ENCODE data around the gene UBE2F. TPM values are rescaled to one million over a fixed set of nuclear protein-coding genes. Genes with fewer than 3 reads are reported as not detected.

UBE2F gene
- total and polyA plus RNA-seq, 9 of the 15 experiments (the other 6 are each of a cell fraction or from before 2014, with no cell fraction given), result 18.1 to 88.1 (median 53.0) TPM

DNA sequence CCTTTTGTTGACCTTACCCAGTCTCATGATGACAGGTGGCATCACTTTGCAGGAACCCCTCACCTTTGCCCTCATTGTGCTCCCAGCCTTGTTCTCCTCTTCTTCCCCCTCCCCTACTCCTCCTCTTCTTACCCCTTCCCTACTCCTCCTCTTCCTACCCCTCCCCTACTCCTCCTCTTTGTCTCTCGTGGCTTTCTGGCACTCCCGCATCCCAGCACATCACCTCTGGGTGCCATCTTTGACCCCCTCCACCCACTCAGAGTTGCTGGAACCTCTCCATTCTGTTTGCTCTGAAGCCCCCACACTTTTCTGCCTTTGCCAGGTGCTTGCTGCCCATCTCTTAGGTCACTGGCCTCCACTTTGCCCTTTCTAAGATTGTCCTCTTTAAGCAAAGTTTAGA is 17.1 kb downstream of the UBE2F start:
- peak overlapping the region in 1 of 2 experiments; percentile 14; a peak in 1 of 4 replicates for H3K9ac ChIP-seq (ENCODE audit: insufficient read depth in 1 of 2, low read depth in 2 of 2, low read length in 2 of 2)
- peaks cover 85% of the 10 kb centered on the region for H3K79me2 ChIP-seq (ENCODE audit: control insufficient read depth, insufficient read depth, low read length)
- H4K20me1 ChIP-seq (replicated peaks; ENCODE audit: control insufficient read depth, insufficient read depth, low read length), result 0 out of 2 replicates have a peak, but pooled peaks cover 12% of the 10 kb centered on the region
- no peak overlapping the region for H3K27ac ChIP-seq (ENCODE audit: extremely low read depth, low read depth, low read length)
- H3K9me3 ChIP-seq (replicated peaks; ENCODE audit: control insufficient read depth, insufficient read depth, low read depth, low read length), result no peaks in the 10 kb centered on the region
- no peaks in the 10 kb centered on the region for H3K27me3 ChIP-seq (ENCODE audit: control insufficient read depth in 2 of 2, insufficient read depth in 2 of 2, low read length in 2 of 2)
- H3K4me2 ChIP-seq (ENCODE audit: insufficient read depth, low read length), result no peak overlapping the region
- intact Hi-C loops (cut with micrococcal nuclease) (no loop called here), in situ Hi-C loops (cut with MboI) (no loop called here)
- H3K9me1 ChIP-seq (ENCODE audit: control insufficient read depth, insufficient read depth, low read length), result no peaks in the 10 kb centered on the region
- H2AFZ ChIP-seq (ENCODE audit: low read depth, low read length), result no peak overlapping the region
- no peak for DNase-seq (ENCODE audit: extremely low read depth in 1 of 4, low spot score in 3 of 4)
- TF ChIP-seq, protein P1, sequence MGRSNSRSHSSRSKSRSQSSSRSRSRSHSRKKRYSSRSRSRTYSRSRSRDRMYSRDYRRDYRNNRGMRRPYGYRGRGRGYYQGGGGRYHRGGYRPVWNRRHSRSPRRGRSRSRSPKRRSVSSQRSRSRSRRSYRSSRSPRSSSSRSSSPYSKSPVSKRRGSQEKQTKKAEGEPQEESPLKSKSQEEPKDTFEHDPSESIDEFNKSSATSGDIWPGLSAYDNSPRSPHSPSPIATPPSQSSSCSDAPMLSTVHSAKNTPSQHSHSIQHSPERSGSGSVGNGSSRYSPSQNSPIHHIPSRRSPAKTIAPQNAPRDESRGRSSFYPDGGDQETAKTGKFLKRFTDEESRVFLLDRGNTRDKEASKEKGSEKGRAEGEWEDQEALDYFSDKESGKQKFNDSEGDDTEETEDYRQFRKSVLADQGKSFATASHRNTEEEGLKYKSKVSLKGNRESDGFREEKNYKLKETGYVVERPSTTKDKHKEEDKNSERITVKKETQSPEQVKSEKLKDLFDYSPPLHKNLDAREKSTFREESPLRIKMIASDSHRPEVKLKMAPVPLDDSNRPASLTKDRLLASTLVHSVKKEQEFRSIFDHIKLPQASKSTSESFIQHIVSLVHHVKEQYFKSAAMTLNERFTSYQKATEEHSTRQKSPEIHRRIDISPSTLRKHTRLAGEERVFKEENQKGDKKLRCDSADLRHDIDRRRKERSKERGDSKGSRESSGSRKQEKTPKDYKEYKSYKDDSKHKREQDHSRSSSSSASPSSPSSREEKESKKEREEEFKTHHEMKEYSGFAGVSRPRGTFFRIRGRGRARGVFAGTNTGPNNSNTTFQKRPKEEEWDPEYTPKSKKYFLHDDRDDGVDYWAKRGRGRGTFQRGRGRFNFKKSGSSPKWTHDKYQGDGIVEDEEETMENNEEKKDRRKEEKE (IDR thresholded peaks at IDR 0.05; ENCODE audit: borderline replicate concordance in 1 of 2, control insufficient read depth in 1 of 2, low read depth in 2 of 2, low read length in 1 of 2), result no peak
- TF ChIP-seq, protein P2, sequence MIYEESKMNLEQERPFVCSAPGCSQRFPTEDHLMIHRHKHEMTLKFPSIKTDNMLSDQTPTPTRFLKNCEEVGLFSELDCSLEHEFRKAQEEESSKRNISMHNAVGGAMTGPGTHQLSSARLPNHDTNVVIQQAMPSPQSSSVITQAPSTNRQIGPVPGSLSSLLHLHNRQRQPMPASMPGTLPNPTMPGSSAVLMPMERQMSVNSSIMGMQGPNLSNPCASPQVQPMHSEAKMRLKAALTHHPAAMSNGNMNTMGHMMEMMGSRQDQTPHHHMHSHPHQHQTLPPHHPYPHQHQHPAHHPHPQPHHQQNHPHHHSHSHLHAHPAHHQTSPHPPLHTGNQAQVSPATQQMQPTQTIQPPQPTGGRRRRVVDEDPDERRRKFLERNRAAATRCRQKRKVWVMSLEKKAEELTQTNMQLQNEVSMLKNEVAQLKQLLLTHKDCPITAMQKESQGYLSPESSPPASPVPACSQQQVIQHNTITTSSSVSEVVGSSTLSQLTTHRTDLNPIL (CRISPR knock-in tag; IDR thresholded peaks at IDR 0.05), result no peak
- 0 out of 2 replicates have a peak, but pooled peaks have one; percentile 6 for TF ChIP-seq EGR1 (conservative IDR thresholded peaks at IDR 0.05)
- peaks cover under 1 to 3% of the 10 kb centered on the region in 2 experiments; a peak in 3 of 5 replicates for H3K4me1 ChIP-seq (replicated peaks in 1 of 2; ENCODE audit: control insufficient read depth in 2 of 2, insufficient read depth in 2 of 2, low read length in 2 of 2)
- BruUV-seq (replicated peaks), result no TSS peak
- no peak overlapping the region for H3K4me3 ChIP-seq
- H3K36me3 ChIP-seq (ENCODE audit: control insufficient read depth, insufficient read depth, low read length), result peaks cover 22% of the 10 kb centered on the region; the same call in 2 of the 3 replicates
- ATAC-seq, result no peak
- FAIRE-seq, result no peak
- POLR2A ChIA-PET, result no interaction called here
- CTCF ChIA-PET (ENCODE audit: low intra/inter-chr PET ratio), result no interaction called here
- 0% methylated on average over 1 of the region's 2 CpGs for WGBS (ENCODE audit: insufficient coverage, low coverage, missing lambda C conversion rate)

All from K562 (cell line).